ENCODE results near the gene VPS13C.

Gene VPS13C

DNA sequence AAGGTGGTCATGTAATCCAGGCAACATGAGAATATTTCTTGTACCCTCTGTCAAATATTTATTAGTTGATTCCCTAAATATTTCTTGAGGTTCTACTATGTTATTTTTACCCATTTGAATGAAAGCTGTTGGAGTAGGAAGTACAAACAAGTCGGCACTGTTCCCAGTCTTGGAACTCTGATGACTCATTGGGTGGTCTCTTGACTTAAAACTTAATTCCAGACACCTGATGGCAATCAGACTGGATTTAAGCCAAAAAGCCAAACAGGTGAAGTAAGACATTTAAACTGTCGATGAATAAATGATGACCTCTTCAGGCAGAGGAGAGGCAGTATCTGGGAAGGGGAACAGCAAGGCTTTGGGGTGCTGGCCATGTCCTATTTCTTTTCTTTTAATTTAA is 29.4 kb upstream of the VPS13C start:
- peaks cover 7% of the 10 kb centered on the region for H3K27me3 Mint-ChIP-seq
- H3K4me3 Mint-ChIP-seq, result no peak overlapping the region
- H3K4me1 Mint-ChIP-seq, result no peaks in the 10 kb centered on the region
- no peak for ATAC-seq (ENCODE audit: low read depth)
- no peak for DNase-seq (ENCODE audit: low spot score in 2 of 2)
- no peaks in the 10 kb centered on the region for H3K36me3 Mint-ChIP-seq
- no peak overlapping the region for H3K27ac Mint-ChIP-seq
- H3K9me3 Mint-ChIP-seq, result peaks cover 1% of the 10 kb centered on the region

GRCh38 chr15:62088353-62088693 is 28.1 kb upstream of the VPS13C start:
- ATAC-seq (ENCODE audit: low read depth) (no peak), DNase-seq (ENCODE audit: low spot score in 2 of 2) (no peak)
- H3K27me3 Mint-ChIP-seq, result peaks cover 7% of the 10 kb centered on the region
- no peak overlapping the region for H3K27ac Mint-ChIP-seq
- H3K9me3 Mint-ChIP-seq, result peaks cover 8% of the 10 kb centered on the region
- H3K36me3 Mint-ChIP-seq, result peaks cover 5% of the 10 kb centered on the region
- no peaks in the 10 kb centered on the region for H3K4me1 Mint-ChIP-seq
- no peak overlapping the region for H3K4me3 Mint-ChIP-seq

DNA sequence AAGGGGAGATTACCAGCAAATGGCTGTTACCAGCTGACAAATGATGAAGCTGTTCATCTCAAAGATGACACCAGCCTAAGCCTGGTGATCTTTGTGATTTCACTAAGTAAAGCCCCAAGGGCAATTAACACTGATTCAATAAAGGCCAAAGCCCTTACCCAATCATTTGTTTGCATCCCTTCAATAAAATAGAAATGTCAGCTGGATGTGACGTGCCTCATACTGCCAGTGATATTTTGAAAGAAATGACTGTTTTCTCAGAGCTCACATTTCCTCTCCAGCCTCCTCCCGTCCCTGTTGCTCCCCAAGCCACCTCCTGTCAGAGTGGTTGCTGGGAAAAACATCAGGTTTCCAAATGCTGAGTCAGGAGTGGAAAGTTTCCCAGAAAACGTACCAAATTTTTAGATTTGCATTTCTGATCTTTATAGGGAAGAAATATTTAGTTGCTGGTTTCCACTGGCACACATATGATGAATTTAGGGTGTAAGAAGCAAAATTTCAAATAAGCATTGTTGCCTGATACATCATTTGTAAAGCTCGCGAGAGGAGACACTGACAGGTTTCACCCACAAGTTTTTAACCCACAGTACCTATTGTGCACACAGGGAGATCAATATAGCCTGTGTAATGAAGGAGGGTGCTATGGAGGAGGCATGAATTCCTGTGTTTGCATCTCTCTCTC is 27.6 kb upstream of the VPS13C start:
- Mint-ChIP-seq H3K27me3 (peaks cover 7% of the 10 kb centered on the region), H3K4me3 (no peak overlapping the region), H3K4me1 (no peaks in the 10 kb centered on the region), H3K27ac (no peak overlapping the region), H3K36me3 (peaks cover 5% of the 10 kb centered on the region), H3K9me3 (peaks cover 9% of the 10 kb centered on the region)
- no peak for ATAC-seq (ENCODE audit: low read depth)
- DNase-seq (ENCODE audit: low spot score in 2 of 2), result no peak

DNA sequence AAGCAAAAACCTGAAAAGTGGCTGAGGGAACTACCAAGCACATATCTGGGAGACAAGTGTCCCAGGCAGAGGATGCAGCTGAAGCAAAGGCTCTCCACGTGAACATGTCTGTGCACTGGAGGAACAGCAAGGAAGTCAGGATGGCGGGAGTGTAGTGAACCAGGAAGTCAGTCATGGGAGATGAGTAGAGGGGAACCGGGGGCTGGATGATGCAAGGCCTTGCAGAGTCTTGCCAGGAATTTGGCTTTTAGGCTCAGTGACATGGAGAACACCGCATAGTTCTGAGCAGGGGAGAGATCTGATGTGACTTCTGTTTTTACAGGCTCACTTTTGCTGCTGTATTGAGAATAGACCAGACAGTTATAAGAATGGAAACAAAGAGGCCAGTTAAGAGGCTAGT is 25.5 kb upstream of the VPS13C start:
- Mint-ChIP-seq H3K27ac (no peak overlapping the region), H3K4me1 (no peaks in the 10 kb centered on the region), H3K36me3 (peaks cover 5% of the 10 kb centered on the region), H3K9me3 (peaks cover 11% of the 10 kb centered on the region), H3K4me3 (no peak overlapping the region), H3K27me3 (peaks cover 7% of the 10 kb centered on the region)
- DNase-seq (ENCODE audit: low spot score in 2 of 2) (no peak), ATAC-seq (ENCODE audit: low read depth) (no peak)

DNA sequence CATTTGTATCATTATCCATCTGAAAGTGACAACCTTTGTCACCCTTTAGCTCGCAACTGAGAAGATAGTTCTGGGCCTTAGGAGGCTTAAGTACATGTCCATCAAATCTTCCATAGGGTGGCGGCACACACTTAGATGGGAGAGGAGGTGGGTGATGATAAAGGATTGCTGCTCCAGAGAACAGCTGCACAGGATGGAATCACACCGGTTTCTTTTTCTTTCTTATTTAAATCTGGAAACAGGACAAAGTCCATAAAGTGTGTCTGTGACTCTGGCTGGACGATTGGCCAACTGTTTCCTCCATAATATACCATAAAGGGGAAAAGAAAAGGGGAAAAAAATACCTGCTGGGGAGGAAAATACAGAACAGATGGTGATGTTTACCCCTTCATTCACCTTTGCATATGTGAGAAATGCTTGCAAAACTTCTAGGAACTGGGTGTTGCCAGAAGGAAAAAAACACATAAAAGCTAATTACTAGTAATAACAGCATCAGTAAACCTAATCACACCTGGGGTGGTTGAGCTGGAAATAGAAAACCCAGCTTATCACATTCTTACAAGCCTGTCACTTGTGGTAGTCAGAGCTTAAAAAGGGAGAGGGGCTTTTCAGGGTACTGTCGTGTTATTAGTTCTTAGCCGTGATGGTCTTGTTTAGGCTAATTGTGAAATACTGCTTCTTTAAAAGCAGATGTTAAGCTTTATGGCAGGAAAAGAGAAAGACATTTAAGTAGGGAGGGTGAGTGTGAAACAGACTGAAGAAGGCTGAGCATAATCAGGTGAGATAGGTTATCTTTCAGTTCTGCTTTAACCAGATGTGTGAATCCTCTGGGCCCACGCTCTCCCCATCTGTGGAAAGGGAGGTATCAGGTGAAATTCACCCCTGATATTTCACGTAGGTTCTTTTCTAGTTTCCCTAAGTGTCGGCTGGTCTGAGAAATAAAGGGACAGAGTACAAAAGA is 23.2 kb upstream of the VPS13C start:
- Mint-ChIP-seq H3K27ac (no peak overlapping the region), H3K36me3 (peaks cover 5% of the 10 kb centered on the region), H3K4me3 (no peak overlapping the region), H3K9me3 (peaks cover 11% of the 10 kb centered on the region), H3K27me3 (peaks cover 2% of the 10 kb centered on the region), H3K4me1 (no peaks in the 10 kb centered on the region)
- ATAC-seq (ENCODE audit: low read depth) (no peak), DNase-seq (ENCODE audit: low spot score in 2 of 2) (no peak)

GRCh38 chr15:62079594-62079993 is 19.3 kb upstream of the VPS13C start:
- no peaks in the 10 kb centered on the region for H3K4me1 Mint-ChIP-seq

GRCh38 chr15:62075595-62076277 is 15.5 kb upstream of the VPS13C start:
- peaks cover 5% of the 10 kb centered on the region for H3K27me3 Mint-ChIP-seq
- no peaks in the 10 kb centered on the region for H3K9me3 Mint-ChIP-seq
- H3K4me3 Mint-ChIP-seq, result no peak overlapping the region
- H3K27ac Mint-ChIP-seq, result no peak overlapping the region
- H3K36me3 Mint-ChIP-seq, result no peaks in the 10 kb centered on the region
- DNase-seq (ENCODE audit: low spot score in 2 of 2) (no peak), ATAC-seq (ENCODE audit: low read depth) (no peak)
- no peaks in the 10 kb centered on the region for H3K4me1 Mint-ChIP-seq

More at GRCh38 chr15:62079594-62079993, 19.3 kb upstream of the VPS13C start:
- H3K27me3 Mint-ChIP-seq, result peaks cover 2% of the 10 kb centered on the region
- DNase-seq (ENCODE audit: low spot score in 2 of 2) (no peak), ATAC-seq (ENCODE audit: low read depth) (no peak)
- H3K9me3 Mint-ChIP-seq, result peaks cover 9% of the 10 kb centered on the region
- no peak overlapping the region for H3K27ac Mint-ChIP-seq
- H3K36me3 Mint-ChIP-seq, result peaks cover 5% of the 10 kb centered on the region
- H3K4me3 Mint-ChIP-seq, result no peak overlapping the region

DNA sequence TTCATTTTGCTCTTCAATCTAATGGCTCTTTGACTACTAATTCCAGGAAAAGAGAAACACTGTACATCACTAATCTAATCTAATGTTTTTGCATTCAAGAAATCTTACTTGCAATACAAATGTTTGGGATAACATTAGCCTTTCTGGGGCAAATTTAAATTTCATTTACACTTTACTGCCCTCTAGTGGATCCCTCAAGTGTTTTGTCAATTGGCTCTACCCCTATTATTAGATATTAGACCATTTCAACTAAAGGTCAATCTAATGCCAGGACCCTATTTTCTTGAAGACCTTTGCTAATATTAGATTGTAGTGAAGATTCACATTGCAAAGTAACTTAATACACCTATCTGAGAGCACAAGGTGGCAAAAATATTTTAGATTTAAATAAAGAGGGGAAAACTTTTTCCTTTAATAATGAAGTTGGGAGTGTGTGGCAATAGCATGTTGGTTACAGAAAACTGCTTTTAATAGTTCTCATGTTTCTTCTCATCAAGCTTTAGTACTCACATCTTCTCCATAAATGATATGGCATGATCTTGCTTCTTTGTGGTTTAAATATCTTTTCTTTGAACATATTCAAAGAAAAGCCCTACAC is 11.6 kb upstream of the VPS13C start:
- Mint-ChIP-seq H3K9me3 (no peaks in the 10 kb centered on the region), H3K36me3 (no peaks in the 10 kb centered on the region), H3K4me3 (no peak overlapping the region), H3K4me1 (peaks cover 9% of the 10 kb centered on the region), H3K27me3 (peaks cover 9% of the 10 kb centered on the region), H3K27ac (no peak overlapping the region)
- DNase-seq (ENCODE audit: low spot score in 2 of 2) (peak in 1 of 2 donors; percentile 39), ATAC-seq (ENCODE audit: low read depth) (no peak)

- peaks cover 9% of the 10 kb centered on the region for H3K27me3 Mint-ChIP-seq
- ATAC-seq (ENCODE audit: low read depth), result no peak
Measured at GRCh38 chr15:62069551-62069950, 9.3 kb upstream of the VPS13C start.

GRCh38 chr15:62068810-62069167 is 8.5 kb upstream of the VPS13C start:
- H3K27ac Mint-ChIP-seq, result no peak overlapping the region
- ATAC-seq (ENCODE audit: low read depth) (no peak), DNase-seq (ENCODE audit: low spot score in 2 of 2) (no peak)
- H3K9me3 Mint-ChIP-seq, result no peaks in the 10 kb centered on the region
- peak overlapping the region; percentile 66 for H3K4me3 Mint-ChIP-seq
- H3K36me3 Mint-ChIP-seq, result no peaks in the 10 kb centered on the region
- H3K27me3 Mint-ChIP-seq, result peaks cover 7% of the 10 kb centered on the region
- H3K4me1 Mint-ChIP-seq, result peaks cover 14% of the 10 kb centered on the region

More at GRCh38 chr15:62069551-62069950, 9.3 kb upstream of the VPS13C start:
- H3K4me3 Mint-ChIP-seq, result no peak overlapping the region
- no peaks in the 10 kb centered on the region for H3K36me3 Mint-ChIP-seq
- H3K9me3 Mint-ChIP-seq, result no peaks in the 10 kb centered on the region
- H3K27ac Mint-ChIP-seq, result no peak overlapping the region
- DNase-seq (ENCODE audit: low spot score in 2 of 2), result no peak
- H3K4me1 Mint-ChIP-seq, result peaks cover 14% of the 10 kb centered on the region

DNA sequence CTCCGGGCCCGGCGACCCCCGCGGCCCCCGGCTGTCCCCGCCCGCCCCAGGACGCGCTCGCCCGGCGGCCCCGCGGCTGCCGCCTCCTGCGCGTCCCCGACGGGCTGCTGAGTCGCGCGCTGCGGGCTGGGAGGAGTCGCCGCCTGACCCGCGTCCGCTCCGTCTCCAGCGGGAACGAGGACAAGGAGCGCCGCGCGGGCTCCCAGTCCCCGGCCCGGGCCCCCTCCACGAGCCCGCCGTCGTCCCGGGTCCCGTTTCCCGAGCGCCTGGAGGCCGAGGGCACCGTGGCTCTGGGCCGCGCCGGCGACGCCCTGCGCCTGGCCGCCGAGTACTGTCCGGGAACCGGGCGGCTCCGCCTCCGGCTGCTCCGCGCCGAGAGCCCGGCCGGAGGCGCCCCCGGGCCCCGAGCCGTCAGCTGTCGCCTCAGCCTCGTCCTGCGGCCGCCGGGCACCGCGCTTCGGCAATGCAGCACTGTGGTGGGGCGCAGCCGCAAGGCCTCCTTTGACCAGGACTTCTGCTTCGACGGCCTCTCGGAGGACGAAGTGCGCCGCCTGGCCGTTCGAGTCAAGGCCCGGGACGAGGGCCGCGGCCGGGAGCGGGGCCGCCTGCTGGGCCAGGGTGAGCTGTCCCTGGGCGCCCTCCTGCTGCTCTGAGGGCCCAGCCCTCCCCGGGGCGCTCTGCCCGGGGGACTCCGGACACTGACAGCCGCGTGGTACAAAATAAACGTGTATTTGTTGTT is 8.0 kb upstream of the VPS13C start:
- DNase-seq (ENCODE audit: low spot score in 2 of 2), result peak; percentile 14 to 37

GRCh38 chr15:62067448-62068044 is 7.3 kb upstream of the VPS13C start:
- H3K36me3 Mint-ChIP-seq, result no peaks in the 10 kb centered on the region
- peak; percentile 63 for ATAC-seq (ENCODE audit: low read depth)
- H3K9me3 Mint-ChIP-seq, result no peaks in the 10 kb centered on the region
- H3K27me3 Mint-ChIP-seq, result peaks cover 6% of the 10 kb centered on the region
- no peak overlapping the region for H3K27ac Mint-ChIP-seq
- peak; percentile 5 to 33 for DNase-seq (ENCODE audit: low spot score in 2 of 2)
- H3K4me3 Mint-ChIP-seq, result peak overlapping the region; percentile 86
- peaks cover 14% of the 10 kb centered on the region for H3K4me1 Mint-ChIP-seq

More for the DNA sequence above, 8.0 kb upstream of the VPS13C start:
- Mint-ChIP-seq H3K27me3 (peaks cover 6% of the 10 kb centered on the region), H3K27ac (no peak overlapping the region), H3K36me3 (no peaks in the 10 kb centered on the region), H3K4me1 (peaks cover 14% of the 10 kb centered on the region), H3K4me3 (peak overlapping the region; percentile 66), H3K9me3 (no peaks in the 10 kb centered on the region)
- peak; percentile 26 for ATAC-seq (ENCODE audit: low read depth)

Measured in memory B cell (primary cell).